Measurements from ENCODE around the gene HOXB5.

DNA sequence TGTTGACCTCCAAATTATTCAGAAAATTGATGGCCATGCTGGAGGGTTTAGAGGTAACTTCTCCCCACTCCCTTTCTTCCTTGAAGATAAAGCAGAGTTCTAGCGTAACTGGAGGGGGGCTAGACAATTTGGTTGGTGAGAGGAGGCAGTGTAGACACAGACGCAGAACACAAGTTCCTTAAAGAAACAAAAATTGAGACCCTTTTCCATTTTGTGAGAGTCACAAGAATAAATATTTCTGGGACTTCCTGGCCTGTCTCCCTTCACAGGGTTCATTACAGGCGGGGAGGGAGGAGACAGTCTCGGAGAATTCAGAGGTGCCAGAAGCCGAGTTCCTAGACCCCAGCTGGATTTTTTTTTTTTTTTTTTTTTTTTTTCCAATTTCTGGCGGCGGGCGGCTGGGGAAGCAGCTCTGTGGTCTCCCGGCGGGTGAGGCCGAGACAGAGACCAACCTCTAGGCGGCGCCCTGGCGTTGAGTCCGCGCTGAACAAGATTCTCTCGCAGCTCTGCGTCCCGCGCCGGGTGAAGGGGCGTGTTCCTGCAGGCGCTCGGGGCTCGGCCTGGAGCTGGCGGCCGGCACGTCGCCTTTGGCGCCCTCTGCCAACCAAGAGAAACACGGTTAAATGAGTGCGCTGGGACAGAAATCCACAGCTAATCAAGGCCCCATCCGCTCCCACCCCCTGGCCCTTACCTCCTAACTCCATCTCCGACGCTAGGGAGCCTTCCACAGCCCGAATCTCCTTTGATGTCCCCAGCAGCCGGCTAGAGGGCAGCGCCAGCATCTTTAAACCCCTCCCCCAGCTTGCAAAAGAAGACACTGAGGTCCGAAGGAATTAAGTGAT lies 42.8 kb upstream of the HOXB5 start:
- no peak for TF ChIP-seq POLR2A (IDR thresholded peaks at IDR 0.05)
- TF ChIP-seq, protein P1, sequence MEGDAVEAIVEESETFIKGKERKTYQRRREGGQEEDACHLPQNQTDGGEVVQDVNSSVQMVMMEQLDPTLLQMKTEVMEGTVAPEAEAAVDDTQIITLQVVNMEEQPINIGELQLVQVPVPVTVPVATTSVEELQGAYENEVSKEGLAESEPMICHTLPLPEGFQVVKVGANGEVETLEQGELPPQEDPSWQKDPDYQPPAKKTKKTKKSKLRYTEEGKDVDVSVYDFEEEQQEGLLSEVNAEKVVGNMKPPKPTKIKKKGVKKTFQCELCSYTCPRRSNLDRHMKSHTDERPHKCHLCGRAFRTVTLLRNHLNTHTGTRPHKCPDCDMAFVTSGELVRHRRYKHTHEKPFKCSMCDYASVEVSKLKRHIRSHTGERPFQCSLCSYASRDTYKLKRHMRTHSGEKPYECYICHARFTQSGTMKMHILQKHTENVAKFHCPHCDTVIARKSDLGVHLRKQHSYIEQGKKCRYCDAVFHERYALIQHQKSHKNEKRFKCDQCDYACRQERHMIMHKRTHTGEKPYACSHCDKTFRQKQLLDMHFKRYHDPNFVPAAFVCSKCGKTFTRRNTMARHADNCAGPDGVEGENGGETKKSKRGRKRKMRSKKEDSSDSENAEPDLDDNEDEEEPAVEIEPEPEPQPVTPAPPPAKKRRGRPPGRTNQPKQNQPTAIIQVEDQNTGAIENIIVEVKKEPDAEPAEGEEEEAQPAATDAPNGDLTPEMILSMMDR (IDR thresholded peaks at IDR 0.05) = peak in 5 of 6 experiments; percentile 19 to 53 (median 25)
